Tibial nerve (tissue), 4 donors: ENCODE results near the gene LY6G5B.

Experiments
- EP300 ChIP-seq, 2 donors: sonication (generic); formaldehyde crosslinking; IDR thresholded peaks; one replicate each; pipeline ENCODE4 v1.6.1; 2017; ENCODE audit warnings: antibody characterized with exemption in 2 of 2, mild to moderate bottlenecking in 1 of 2
- POLR2A ChIP-seq, 2 donors: fragments of 450-650 bp; IDR thresholded peaks; one replicate each; pipeline ENCODE4 v1.6.1; 2017; ENCODE audit warnings: antibody characterized with exemption in 2 of 2, mild to moderate bottlenecking in 2 of 2, moderate library complexity in 2 of 2
- TF ChIP-seq, protein P1 (sequence below), 5 experiments: fragments of 200-600 bp in 3 of 5; fragments of 450-650 bp in 2 of 5; sonication (generic) in 3 of 5; IDR thresholded peaks; one replicate each; pipeline ENCODE4 v1.5.1; 2016 to 2019; ENCODE audit warnings: antibody characterized with exemption in 5 of 5, mild to moderate bottlenecking in 3 of 5, moderate library complexity in 2 of 5

DNA sequence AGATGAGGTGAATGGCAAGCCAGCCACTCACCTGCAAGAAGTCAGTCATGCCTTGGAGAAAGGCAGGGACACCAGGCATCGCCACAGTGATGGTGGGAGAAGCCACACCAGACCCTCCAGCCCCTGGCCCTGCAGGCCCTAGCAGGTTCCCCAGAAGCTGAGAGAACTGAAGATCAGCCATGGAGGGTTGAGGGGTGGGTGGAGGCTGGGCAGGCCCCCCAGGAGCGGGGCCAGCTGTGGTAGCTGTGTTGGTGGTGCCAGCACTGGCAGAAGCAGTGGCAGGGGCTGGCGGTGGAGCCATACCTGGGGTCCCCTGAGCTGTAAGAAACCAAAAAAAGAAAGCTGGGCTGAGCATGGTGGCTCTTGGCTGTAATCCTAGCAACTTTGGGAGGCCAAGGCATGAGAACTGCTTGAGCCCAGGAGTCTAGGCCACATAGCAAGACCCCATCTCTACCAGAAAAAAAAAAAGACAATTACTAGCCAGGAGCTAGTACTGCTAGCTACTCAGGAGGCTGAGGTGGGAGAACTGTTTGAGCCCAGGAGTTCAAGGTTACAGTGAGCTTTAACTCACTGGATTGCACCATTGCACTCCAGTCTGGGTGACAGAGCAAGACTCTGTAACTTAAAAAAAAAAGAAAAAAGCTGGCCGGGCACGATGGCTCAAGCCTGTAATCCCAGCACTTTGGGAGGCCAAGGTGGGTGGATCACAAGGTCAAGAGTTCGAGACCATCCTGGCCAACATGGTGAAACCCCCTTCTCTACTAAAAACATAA is 26.8 kb upstream of the LY6G5B start:
- TF ChIP-seq, protein P1, sequence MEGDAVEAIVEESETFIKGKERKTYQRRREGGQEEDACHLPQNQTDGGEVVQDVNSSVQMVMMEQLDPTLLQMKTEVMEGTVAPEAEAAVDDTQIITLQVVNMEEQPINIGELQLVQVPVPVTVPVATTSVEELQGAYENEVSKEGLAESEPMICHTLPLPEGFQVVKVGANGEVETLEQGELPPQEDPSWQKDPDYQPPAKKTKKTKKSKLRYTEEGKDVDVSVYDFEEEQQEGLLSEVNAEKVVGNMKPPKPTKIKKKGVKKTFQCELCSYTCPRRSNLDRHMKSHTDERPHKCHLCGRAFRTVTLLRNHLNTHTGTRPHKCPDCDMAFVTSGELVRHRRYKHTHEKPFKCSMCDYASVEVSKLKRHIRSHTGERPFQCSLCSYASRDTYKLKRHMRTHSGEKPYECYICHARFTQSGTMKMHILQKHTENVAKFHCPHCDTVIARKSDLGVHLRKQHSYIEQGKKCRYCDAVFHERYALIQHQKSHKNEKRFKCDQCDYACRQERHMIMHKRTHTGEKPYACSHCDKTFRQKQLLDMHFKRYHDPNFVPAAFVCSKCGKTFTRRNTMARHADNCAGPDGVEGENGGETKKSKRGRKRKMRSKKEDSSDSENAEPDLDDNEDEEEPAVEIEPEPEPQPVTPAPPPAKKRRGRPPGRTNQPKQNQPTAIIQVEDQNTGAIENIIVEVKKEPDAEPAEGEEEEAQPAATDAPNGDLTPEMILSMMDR (IDR thresholded peaks at IDR 0.05) = no peak
- TF ChIP-seq POLR2A (IDR thresholded peaks at IDR 0.05) = no peak
- TF ChIP-seq EP300 (IDR thresholded peaks at IDR 0.05) = no peak
